Fibroblast of pulmonary artery (primary cell): ENCODE results near the gene PRADC1.

Experiments
- DNase-seq: peaks from one replicate; pipeline ENCODE4 v3.0.0-alpha.2; 2010; ENCODE audit warnings: low read depth
- H3K4me3 ChIP-seq: replicated peaks from 2 replicates; pipeline ENCODE4 v1.5.1; 2011; ENCODE audit warnings: low read depth, mild to moderate bottlenecking, control low read depth, low read length, moderate library complexity
- CTCF ChIP-seq: IDR thresholded peaks from 2 replicates; pipeline ENCODE4 v1.5.1; 2011; ENCODE audit warnings: mild to moderate bottlenecking, control low read depth, low read length, inconsistent platforms; ENCODE audit errors: missing control alignments

The PRADC1 gene

GRCh38 chr2:73233154-73233931 lies at the start of gene PRADC1:
TSS of gene PRADC1 (minus strand) at chr2:73233239. CDS start at chr2:73233160, 79 bp downstream.
- H3K4me3 ChIP-seq, result peak within 1 kb of the TSS; percentile 95
- TF ChIP-seq CTCF, result no peak
- DNase-seq, result peak; percentile 100

- no peak for TF ChIP-seq CTCF
- no peak for DNase-seq
These were observed 48.2 kb upstream of the PRADC1 start for GRCh38 chr2:73281244-73281643.

GRCh38 chr2:73279852-73280251 lies 46.8 kb upstream of the PRADC1 start:
- no peak overlapping the region for H3K4me3 ChIP-seq
- no peak for DNase-seq
- no peak for TF ChIP-seq CTCF

More at GRCh38 chr2:73281244-73281643, 48.2 kb upstream of the PRADC1 start:
- H3K4me3 ChIP-seq, result no peak overlapping the region

GRCh38 chr2:73272270-73272669 lies 39.2 kb upstream of the PRADC1 start:
- no peak for DNase-seq
- H3K4me3 ChIP-seq, result no peak overlapping the region
- no peak for TF ChIP-seq CTCF

- no peak for DNase-seq
- no peak for TF ChIP-seq CTCF
- no peak overlapping the region for H3K4me3 ChIP-seq
These were observed 36.8 kb upstream of the PRADC1 start for GRCh38 chr2:73269686-73270465.

- no peak for TF ChIP-seq CTCF
- peak; percentile 31 for DNase-seq
- H3K4me3 ChIP-seq, result no peak overlapping the region
These were observed 36.0 kb upstream of the PRADC1 start for GRCh38 chr2:73268830-73269685.
